CD4-positive, alpha-beta T cell treated with Interleukin-2 at 100 ng/mL for 4 hours (primary cell): ENCODE results near the gene ARSB.
"Not testable (repeated sequence)": the region's sequence is repeated elsewhere in the genome, so short reads cannot be mapped to it uniquely, and the experiment has no call there.

ENCODE experiments used
- DNase-seq: peaks from one replicate; pipeline ENCODE4 v3.0.0-alpha.2; 2020; ENCODE audit warnings: low spot score

Gene ARSB

DNA sequence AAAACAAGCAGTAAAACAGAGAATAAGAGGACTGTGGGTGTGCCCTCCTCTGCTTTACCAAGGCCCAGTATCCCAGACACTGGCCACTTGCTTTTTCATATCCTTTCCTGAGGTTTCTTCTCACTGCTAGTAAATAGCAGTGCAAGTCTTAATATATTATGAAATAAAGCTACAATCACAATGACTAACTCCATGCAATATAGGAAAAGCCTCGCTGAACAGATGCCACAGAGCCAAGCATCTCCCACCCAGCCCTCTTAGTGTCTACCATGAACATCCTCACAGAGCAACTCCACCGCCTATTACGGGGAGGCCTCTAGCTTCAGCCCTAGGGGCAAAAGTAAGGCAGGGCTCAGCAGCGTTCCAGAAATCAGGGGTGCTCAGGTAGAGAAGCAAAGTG lies 205.8 kb downstream of the ARSB start:
- no peak for DNase-seq

DNA sequence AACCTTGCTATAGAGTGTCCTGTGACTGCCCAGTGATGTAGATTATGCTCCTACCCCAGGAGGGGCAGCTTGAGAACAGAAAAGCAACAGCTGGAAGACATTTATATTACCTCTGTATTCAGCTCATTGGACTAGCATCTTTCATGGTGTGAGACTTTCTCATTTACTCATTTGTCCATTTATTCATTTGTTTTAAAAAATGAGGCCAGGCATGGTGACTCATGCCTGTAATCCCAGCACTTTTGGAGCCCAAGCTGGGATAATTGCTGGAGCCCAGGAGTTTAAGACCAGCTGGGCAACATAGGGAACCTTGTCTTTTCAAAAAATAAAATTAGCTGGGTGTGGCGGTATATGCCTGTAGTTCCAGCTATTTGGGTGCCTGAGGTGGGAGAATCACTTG lies 206.6 kb downstream of the ARSB start:
- DNase-seq: no peak

DNA sequence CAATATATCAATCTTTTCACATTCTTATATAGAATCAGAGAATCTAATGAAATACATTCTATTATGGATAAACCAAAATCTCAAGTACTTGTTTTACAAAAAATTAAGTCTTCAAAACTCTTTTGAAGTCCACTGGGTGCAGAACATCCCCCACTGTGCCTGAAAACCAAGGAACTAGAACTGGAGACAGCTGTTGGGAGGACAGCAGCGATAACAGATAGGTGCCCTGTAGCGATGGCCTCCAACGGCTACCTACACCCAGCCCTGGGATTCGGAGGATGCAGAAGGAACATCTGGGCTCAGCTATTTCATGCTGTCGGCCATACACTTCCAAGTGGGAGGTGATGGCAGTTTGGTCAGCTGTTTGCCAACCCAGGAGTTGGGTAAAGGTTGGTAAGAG lies 207.2 kb downstream of the ARSB start:
- no peak for DNase-seq

DNA sequence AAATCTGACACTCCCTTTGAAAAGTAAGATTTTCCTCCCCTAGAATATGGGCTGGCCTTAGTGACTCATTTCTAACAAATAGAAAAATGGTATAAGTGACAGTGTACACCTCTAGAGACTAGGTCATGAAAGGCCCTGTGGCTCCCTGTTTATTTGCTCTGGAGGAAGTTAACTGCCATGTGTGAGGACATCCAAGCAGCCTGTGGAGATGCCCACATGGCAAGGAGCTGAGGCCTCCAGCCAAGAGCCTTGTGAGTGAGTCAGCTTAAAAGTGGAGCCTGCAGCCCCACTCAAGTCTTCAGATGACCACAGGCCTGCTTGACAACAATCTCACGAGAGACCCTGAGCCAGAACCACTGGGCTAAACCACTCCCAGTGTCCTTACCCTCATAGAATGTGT lies 208.5 kb downstream of the ARSB start:
- no peak for DNase-seq

DNA sequence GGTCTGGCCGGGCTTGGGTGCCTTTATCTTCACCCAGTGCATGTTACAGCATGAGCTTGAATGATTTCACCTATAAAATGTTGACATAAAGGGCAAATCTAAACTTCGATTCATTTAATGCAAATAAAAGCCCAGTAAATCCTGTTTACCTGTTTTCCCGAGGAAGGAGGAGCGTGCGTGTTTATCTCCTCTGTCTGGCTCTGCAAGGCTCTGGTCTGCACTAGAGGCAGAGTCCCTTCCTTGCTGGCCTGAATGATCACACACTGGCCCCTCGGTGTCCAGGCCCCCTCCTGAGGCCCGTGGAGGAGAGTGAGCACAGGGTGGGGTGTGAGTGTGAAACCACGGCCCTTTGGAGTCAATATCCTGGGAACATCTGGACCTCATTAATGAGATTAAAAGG lies 211.5 kb downstream of the ARSB start:
- DNase-seq: no peak

DNA sequence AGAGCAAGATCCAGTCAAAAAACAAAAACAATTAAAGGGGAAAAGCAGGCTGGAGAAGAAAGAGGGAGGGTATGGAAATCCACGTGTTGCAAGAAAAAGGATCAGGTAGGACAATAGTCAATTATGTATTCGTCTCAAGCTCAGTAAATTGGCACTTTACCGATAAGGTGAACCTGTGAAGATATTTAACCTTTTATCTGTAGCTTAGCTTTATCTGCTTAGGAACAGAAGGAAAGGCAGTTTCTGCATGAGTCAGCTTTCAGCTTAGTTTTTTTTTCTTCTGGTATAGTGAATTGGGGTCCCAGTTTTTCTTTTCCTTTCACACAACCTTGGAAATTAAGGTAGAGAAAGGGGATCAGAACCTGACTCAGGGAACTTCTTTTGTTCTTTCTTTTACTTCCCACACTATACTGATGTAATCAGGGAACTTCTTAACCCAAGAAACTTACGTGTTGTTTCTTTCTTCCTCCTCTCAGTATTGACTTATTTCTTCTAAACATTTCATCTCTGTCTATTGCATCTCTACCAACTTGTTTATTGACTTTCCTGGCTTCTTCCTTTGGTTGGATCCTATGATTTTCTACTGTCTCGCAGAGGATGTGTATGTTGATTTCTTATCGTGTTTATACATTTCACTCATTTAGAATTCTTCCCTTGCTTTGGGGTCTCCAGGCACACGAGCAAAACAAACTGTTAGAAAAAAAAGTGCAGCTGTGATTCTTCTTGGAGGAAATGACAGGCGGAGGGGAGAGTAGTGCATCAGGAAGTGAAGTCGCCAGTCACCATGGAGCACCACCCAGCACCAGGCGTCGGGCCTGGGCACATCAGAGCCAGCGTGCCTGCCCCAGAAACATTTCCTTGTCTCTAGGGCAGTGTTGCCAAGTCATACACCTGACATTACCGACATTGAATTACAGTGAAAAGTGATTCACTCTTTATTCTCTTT lies 213.6 kb downstream of the ARSB start:
- no peak for DNase-seq

DNA sequence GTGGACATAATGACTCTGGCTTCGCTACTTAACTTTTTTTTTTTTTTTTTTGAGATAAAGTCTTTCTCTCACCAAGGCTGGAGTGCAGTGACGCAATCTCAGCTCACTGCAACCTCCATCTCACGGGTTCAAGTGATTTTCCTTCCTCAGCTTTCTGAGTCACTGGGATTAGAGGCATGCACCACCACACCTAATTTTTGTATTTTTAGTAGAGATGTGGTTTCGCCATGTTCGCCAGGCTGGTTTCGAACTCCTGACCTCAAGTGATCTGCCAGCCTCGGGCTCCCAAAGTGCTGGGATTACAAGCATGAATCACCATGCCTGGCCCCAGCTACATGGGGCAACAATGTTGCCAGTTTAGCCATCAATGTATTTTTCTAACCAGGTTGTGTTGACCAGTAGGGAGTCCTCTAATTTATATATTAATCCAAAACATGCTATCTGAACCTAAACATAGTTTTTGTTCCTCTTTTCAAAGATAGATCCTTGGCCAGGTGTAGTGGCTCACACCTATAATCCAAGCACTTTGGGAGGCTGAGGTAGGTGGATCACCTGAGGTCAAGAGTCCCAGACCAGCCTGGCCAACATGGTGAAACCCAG lies 216.2 kb downstream of the ARSB start:
- no peak for DNase-seq

DNA sequence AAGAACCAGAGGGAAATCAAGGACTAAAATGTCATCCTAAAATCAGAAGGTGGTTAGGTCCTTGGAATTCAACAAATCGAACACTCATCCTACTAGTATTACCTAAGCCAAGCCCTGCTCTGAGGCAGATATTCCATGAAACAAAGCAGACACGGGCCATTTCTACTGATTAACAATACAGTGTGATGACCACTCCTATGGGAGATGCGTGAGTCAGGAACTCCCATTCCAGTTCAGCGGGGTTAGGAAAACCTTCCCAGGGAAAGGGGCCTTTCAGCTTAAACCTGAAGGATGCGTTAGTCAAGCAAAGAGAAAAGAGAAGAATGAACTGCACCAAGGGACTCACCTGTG lies 218.7 kb downstream of the ARSB start:
- DNase-seq: no peak

DNA sequence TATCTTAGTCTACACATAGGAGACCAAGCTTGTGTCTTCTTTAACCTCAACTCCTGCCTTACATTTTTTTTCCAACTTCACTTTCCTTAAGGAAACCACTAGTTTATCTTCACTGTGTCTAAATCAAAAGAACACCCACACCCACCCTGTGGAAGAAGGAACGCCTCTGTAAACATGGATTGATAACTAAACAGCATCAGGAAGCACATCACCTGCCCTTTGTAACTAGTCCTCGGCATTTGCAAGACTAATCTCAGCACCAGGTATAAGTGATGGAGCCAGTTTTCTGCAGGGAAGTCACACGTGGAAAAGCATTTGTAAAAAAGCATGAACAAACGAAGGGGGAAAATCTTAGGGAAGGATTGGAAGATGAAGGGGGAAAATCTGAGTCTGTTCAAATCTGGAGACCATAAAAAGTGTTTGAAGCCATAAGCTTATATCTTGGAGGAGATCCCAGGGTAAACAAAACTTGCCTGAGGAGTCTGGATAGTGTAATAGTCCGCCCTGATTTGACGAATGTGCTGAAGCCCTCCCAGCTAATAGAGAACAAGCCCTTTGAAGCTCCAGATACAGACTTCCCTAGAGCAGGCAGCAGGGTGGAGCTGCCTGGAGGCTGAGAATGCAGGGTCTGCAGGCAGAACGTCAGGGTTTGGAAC lies 219.2 kb downstream of the ARSB start:
- DNase-seq: no peak

DNA sequence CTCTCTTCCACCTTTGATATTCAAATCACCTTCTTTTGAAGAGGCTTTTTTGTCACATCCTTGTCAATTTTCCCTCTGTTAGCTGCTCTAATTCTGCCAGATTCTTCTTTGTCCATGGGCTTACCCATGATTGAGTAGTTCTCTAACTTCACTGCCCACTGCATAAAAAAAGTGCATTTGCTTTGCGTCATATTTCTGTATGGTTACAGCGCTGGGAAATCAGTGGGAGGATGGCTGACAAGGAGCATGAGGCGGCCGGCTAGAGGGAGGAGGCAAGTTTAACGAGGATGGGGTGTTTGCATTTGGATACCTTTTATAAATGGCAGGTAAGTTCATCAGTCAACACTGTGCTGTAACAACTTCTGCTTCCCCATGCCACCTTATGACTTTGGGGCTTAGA lies 220.0 kb downstream of the ARSB start:
- DNase-seq: no peak

DNA sequence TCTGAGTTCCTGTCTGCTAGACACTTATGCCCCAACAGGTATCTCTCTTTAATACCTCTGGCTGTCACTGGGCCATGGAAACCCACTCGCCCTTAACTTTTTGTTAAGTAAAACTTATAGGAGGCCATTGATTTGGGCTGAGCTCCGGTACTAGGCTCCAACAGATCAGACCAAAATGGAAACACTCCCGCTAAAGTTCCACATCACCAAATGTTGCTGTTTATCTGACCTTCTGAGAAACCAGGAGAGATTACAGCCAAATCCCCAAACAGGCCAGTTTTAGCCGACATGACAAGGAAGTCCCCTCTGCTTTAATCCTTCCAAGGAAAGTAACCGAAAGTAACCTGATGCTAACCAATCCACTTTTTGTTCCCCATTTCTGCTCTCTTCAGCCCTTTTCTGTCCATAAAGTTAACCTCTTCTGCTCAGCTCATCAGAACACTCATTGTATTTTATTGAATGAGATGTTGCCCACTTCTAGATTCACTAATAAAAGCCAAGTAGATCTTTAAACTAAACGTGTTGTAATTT lies 221.4 kb downstream of the ARSB start:
- no peak for DNase-seq

DNA sequence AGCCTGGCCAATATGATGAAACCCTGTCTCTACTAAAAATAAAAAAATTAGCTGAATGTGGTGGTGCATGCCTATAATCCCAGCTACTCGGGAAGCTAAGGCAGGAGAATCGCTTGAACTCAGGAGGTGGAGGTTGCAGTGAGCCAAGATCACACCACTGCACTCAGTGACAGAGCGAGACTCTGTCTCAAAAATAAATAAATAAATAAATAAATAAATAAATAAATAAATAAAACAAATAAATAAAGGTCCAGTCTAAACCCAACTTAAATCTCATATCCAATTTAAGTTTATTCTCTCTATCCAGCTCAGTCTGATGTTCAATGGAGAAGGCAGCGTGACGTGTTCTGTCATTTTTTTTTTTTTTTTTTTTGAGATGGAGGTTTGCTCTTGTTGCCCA lies 222.4 kb downstream of the ARSB start:
- not testable (repeated sequence) for DNase-seq

DNA sequence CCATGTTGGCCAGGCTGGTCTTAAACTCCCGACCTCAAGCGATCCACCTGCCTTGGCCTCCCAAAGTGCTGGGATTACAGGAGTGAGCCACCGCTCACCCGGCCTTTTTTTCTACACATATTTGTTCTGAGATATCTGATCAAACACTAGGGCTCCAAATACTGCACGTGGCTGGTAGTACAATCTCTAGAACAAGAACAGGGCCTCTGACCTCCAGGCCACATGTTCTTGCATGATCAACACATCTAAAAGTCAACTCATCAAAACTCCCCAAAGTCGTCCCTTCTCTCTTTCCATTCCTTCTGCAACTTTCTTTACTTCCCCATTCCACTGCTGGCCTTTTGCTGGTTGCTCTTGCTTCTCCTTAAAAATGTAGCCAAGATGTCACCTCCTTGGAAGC lies 223.3 kb downstream of the ARSB start:
- no peak for DNase-seq

DNA sequence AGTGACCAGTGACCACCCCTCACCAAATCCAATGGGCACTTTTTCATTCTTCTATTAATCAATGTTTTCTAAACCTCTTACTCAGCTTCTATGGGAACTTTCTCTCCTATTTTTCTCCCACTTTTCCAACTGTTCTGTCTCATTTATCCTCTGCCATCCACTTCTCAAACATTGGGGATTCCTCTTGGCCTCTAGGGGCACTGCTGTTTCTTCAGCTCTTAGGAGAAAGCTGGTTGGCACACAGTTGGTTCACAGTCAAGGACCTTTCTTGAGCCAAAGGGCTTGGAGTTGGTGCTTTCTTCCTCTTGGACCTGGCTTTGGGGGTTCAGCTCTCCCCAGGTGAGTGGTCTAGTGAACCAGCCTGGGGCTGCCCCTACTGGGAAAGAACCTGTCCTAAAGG lies 224.3 kb downstream of the ARSB start:
- DNase-seq: no peak

DNA sequence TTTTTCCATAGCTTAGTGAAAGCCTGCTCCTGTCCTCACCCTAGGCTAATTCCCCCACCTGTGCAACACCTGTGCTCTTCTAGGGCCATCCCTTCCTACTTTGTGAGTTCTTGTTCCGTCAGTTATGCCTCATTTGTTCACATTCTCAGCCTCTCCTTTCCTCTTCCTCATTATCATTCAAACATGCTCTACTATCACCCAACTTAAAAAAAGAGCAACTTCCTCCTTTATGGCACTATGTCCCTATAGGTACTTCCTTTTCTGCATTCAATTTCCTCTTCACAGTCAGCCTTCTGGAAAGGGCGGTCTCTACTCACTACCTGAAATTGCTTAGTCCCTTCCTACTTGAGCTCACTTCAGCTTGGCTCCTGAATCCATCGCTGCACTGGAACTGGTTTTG lies 224.7 kb downstream of the ARSB start:
- no peak for DNase-seq

DNA sequence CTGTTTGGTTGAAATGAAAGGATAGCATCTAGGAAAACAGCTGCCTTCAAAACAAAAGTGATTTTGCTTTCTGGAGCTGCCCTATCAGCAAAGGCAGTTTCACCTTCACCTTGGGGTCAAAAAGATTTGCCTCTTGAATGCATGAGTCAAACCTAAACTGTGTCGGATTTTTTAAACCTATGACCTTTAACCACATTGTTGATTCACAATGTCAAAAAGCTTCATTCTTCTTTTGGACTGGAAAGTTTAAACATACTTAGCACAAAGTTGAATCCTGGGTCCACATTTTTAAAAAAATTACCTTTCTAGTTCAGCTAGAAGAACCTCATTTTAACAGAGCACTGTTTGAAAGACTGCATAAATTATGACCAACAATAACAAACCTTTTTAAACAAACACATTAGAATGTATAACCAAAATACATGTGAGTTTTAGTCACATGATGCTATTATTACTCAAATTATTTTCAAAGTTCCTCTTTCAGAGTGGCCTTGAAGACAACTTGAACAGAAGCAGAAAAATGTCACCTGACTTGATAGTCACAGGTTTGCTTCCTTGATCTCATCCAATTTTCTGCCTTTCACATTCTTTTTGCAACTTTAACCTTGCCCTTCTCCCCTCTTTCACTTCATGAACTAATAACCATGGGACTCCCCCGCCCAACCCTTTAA lies 226.8 kb downstream of the ARSB start:
- no peak for DNase-seq

DNA sequence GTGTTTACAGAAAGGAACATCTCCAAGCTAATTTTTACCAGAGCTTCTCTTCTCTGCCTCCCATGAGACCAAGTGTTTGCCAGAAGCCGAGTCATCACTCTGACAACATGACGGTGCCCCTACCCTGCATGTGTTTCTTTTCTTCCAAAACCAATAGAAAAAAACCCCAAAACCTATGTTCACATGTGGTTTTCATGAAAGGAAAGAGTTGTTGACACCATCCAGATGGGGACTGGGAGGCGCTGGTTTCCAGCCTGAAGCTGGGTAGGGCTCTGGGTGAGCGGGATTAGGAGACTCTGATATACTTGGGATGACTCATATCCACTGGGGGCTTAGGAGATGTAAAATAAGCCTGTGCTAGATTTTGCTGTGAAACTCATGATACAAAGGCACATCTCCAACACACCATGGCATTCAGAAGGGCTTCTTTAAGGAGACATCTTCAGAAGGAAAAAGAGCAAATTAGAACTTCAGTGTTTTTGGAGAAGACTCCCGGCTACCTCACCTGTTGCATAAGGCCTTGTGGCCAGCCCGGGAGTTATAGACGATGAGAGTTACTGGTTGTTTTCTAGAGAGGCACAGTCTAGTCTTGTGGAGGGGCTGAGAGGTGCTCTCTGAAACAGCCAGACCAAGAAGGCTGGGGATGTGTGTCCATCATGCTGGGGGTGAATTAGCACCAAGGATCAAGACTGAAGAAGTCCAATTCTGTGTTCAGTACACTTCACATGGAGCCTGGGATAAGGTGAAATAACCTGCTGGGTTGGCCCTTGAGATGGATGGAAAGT lies 227.6 kb downstream of the ARSB start:
- DNase-seq: no peak

DNA sequence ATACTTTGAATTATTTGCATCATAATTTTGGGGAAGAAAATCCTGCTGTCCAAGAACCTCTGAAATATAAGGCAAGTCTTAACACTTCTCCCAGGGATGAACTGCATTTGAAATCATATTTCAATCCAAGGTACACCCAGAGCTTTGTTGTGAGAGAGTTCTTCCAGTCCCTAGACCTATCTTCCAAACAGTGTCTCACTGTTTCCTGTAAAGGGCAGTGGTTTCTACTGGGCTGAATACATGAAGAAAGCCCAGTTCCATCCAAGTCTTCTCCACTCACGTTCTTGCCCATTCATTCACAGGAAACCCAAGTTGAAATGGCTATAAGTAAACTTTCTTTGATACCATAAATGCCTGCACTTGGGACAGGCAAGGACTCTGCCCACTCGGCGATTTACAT lies 228.3 kb downstream of the ARSB start:
- DNase-seq: no peak

DNA sequence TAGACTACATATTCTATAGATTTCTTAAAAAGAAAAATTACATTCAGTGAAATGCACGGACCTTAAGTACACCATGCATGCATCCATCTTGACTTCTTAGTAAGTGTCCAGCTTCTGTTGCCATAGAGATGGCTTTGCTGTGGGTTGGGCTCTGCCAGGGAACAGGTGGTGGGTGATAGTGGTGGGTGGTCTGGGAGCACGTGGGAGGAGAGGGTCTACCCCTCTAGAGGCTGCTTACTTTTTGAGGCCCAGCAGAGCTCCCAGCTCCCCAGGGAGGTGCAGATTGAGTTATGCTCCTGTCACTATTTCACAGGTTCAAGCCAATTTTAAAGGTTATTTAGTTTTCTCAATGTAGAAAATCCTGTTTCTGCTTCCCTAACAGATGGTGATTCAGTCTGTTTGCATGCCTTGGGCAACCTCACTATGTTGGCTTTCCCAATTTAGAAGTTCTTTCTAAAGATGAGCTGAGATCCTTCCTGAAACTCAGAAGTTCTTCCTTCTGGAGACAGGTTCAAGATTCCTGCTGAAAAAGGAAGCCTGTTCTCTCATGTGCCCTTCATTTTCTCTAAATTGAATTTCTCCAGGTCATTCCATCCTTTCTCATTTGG lies 229.2 kb downstream of the ARSB start:
- DNase-seq: no peak

DNA sequence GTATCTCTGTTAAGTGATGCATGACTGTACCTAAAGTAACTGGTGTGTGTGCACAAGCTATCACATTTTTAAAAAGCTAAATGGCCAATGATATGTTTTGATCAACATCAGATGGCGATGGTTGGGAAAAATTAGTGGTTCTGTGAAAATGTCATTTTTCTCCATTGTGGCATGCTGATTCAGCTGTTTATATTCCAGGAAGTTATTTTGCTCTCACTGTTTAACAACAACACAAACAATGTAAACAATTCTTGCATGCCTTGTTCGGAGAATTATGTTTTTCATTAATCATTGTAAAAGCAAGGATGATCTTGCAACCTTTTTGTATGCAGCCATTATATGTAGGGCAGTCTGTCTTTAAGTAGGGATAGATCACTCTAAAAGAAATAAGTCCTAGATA lies 230.5 kb downstream of the ARSB start:
- DNase-seq: no peak

DNA sequence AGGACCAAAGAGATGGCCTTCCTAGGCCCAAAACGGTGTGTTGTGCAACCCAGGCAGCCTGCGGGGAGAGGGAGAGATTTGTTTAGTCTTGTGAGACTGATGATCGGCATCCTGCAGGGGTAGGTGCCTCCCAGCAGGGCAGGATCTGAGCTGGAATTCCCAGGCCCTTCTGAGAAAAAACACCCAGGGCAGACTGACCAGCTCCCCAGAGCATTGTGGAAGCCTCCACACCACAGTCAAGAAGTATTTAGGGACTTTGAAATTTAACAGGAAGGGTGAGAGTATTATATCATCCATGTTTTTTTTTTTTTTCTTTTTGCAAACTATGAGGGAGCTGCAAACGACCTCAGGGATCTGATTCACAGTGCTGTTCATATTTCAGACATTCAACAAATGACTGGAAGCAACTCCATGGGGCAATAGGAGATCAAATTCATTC lies 232.0 kb downstream of the ARSB start:
- no peak for DNase-seq
